A549 (cell line): Measurements from ENCODE around the gene LDLRAD4.

Source experiments
- EP300 ChIP-seq, 2 experiments: fragments of >200 bp; sonication (Bioruptor Twin); formaldehyde crosslinking; IDR thresholded peaks; 2 replicates in 1 of 2; 3 replicates in 1 of 2; pipeline ENCODE4 v1.6.1; 2016 to 2017
- SMC3 ChIP-seq: fragments of >200 bp; sonication (Bioruptor Twin); formaldehyde crosslinking; IDR thresholded peaks from 3 replicates; pipeline ENCODE4 v1.6.1; 2018; ENCODE audit warnings: inconsistent platforms
- TF ChIP-seq, protein P1 (sequence below): IDR thresholded peaks from 2 replicates; pipeline ENCODE4 v1.6.1; 2012

DNA sequence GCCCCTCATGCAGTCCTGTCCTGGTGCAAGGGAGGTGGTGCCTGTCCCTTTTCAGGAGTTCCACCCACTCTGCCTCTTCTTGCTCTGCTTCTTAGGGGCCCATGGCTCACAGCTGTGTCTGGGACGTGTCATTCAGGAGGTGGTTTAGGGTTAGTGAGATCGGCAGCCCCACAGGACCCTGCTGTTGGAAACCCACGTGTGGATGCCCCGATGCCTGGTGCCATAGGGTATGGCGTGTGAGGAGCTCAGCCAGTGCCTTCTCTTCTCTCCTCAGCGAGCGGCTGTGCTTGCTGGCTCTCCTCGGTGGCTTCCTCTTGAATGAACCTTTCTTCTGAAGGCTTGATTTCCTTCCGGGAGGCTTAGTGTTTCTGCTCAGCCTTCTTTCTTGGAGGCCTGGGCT is 55.2 kb downstream of the LDLRAD4 start:
- no peak for TF ChIP-seq EP300 (IDR thresholded peaks at IDR 0.05)
- no peak for TF ChIP-seq SMC3
- TF ChIP-seq, protein P1, sequence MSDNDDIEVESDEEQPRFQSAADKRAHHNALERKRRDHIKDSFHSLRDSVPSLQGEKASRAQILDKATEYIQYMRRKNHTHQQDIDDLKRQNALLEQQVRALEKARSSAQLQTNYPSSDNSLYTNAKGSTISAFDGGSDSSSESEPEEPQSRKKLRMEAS, result no peak
